GM18499 (cell line): Measurements from ENCODE around the gene PEPD.

Experiments
- ATAC-seq: cut with Tn5 transposase; IDR thresholded peaks from one replicate; pipeline ENCODE4 v1.9.1; 2021; ENCODE audit warnings: moderate number of reproducible peaks; ENCODE audit not compliant: insufficient read depth, unreplicated experiment

PEPD gene

DNA sequence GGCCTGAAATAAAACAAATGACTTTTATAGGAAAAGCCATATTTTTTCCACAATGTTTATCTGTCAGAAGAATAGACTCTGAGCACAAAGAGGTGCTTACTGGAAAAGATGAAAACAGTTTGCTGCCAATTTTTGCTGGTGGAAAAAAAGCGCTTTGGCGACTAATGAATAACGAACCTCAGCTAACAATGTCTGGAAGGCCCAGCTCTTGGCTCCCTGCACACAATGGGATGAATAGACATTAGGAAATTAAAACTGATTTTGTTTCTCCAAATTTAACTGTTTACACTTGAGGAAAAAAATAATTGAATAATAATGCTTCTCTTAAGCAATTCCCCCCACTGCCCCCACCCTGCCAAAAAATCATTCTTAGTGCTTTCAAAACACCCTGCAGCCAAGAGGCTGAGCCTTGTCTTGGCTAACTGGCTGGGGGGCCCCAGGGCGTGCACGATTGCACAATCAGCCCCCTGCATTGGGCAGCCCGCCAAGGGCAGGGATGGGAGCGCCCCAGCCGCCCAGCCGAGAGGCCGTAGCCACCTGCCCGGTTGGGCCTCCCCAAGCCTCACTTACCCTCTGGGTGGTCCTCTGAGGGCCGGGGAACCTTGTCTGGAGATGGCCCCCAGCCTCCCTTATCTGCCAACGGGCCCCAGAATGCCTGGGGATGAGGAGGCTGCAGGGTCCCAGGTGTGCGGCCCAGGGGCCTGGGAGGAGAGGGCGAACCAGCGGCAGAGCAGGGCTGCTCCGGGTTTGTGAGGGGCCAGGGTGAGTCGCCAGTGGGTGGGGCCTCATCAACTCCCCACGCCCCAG lies 131.3 kb downstream of the PEPD start:
- no peak for ATAC-seq

DNA sequence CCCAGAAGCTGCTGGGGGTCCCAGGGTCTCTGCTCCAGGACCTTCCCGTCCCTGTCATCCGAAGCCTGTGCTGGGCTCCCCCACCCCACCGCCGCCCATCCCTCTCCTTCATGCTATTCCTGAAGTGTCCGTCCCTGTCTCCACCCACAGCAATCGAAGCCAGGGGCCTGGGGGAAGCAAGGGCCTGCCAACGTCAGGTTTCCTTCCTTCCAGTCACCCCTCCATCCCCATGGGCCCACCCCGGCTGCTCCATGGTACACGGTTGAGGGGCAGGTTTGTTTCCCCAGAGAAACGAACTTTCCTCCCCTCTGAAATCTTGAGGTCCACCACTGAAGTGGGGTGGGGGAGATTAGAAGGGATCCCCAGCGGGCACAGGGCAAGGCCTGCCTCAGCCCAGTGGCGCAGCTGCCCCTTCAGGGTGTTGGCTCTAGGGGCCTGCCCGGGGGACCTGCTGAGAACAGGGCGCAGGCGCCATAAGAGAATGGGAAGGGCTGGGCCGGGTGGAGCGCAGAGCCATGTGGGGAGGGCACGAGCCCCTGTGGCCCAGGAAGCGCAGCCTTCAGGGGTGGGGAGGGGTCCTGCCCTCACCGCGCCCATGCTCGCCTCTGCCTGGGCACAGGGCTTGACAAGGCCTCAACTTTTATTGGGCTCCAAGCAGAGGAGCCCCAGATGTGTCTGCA lies 132.0 kb downstream of the PEPD start:
- no peak for ATAC-seq

DNA sequence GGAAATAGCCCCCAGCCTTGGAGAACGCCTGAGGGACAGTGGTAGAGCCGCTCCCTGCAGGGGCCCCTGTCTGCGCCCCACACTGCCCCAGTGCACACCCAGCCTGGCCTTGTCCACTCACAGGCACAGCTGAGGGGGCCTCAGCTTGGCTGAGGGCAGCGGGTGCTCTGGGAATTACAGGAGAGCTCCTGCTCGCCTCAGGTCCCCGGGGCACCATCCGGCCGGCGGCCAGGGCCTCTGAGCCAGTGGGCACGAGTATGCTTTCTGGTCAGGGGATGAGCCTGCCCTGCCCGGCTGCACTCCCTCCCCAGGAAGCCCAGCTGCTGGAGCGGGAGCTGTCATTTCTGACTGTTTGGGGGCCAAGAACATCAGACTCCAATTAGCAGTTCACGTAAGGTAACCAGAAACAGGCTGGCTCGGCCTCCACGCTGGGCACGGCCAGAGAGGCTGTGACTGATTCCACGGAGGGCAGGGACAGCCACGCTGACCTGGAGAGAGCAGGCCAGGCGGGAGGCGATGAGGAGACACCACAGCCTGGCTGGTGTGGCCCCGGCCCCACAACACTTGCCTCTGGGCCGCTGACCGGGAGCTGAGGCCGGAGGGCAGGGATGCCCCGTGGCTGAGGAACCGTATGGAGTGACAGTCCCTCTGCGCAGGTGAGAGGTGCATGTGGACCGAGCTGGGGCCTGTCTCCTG lies 132.7 kb downstream of the PEPD start:
- no peak for ATAC-seq

DNA sequence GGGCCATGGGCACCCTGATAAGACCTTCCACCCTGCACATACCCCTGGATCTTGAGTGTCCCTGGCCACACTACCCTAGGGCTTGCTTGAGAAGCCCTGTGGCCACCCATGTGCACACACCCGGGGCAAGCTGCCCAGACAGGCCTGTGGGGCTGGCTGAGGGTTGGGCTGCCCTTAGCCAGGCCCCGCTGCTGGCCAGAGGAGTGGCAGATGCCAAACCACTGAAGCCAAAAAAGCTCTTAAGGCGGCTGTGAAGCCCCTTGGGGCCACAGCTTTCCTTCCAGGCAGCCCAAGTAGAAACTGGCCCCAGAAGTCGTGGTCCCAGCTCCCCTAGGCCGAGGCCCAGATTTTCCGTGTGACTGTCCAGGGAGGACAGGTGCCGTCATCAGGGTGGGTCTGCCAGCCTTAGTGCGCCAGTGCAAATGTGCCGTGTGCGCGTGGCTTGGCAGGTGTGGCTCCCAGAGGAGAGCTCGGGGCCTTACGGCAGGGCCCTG lies 133.3 kb downstream of the PEPD start:
- no peak for ATAC-seq

DNA sequence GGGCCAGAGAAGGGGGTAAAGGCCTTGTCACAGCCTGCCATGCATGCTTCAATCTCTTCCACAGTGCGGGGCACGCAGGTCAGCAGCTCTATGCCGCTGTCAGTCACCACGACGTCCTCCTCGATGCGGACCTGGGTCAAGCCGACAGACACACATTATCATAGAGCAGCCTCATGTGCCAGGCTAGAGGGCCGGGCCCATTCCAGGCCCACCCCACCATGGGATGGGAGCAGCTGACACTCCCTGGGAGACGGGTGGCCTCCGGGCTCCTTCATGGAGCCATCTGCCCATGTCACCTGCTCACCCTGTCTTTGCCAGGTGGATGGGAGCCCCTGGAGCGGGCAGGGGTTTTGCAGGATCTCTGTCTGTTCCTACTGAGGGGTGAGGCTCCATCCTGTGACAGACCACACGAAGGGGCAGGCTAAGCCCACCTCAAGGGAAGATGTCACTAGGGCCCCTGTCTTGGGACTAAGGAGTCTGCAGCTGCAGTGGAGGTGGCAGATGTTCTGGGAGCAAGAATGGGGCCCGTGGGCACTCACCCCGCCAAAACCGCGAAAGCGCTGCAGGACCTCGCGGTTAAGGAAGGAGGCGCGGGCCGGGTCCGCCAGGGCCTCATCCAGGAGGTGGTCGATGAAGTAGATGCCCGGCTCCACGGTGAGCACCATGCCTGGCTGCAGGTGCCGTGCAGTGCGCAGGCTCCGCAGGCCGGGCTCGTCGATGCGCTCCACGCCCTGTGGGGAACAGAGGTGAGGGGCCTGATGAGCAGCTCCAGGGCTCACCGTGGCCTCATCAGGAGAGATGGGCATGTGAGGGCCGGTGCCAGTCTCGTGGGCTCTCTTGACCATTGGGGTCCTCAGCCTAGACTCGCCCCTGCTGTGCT lies 134.0 kb downstream of the PEPD start:
- no peak for ATAC-seq

DNA sequence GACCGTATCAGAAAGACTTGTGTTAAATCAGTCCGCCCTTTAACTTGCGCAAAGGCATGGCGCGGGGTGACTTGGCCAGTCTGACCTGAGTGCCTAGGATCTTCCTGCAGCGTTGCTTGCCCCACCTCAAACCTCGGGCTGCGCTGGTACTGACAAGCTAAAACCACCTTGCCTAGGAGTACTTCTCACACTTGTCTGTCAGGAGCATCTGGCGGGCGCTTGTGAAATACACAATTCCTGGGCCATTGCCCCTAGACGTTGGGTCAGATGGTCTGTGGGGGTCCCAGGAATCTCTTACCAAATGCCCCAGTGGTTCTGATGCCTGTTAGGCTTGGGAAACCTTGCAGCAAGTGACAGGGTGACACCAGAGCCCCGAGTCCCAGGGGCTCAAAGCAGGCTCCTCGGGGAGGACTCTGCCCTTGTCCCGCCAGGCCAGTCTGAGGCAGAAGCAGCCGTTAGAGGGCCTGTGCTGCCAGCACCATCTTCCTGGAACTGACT lies 135.2 kb downstream of the PEPD start:
- ATAC-seq: no peak

DNA sequence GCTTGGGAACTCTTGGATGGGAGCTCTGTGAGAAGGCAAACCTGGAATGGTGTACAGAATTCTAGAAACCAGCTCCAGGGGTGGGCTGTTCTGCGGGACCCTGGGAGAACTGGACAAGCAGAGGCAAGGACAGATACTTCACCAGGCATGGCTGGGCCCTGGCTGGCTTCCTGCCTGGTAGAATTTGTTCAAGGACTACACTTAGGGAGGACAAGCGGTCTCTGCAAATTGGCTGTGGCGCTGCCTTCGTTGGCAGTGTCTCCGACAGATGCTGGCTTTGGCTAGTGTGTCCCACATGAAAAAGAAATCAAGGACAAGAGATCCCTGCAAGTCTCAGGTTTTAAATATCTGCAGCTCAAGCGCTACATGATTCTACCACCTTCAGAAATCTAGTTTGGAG lies 135.6 kb downstream of the PEPD start:
- ATAC-seq: no peak

DNA sequence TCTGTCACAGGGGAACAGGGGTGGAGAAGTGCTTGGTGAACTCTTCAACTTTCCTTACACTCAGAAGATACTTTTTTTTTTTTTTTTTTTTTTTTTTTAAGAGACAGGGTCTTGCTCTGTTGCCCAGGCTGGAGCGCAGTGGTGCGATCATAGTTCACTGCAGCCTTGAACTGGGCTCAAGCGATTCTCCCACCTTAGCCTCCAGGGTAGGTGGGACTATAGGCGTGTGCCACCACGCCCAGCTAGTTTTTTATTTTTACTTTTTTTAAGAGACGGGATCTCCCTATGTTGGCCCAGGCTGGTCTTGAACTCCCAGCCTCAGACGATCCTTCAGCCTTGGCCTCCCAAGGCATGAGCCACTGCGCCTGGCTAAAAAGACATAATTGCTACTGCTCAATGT lies 136.6 kb downstream of the PEPD start:
- ATAC-seq: no peak

DNA sequence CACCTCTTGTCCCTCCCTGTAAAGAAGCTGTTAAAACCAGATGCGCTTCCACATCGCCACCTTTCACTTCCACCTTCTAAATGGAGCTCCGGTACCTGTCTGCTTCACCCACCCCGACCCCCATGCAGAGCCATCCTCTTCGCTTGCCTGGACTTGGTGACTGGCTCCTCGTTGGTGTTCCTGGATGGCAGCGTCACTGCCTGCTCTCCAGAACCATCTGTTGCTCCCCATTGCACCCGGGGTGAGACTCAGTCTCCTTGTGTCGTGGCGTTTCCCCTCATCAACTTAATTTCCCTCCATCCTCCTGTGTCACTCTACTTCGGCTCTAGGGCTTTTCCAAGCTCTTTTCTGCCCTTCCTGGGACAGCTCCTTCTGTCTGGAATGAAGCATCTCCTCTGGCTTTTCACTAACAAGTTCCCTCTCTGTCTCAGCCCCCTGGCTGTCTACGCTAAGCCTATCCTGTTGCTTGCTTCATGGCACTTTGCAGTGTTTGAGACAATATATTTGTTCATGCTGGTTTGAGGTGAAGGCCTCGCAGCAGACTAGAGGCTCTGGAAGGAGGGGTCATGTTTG lies 137.8 kb downstream of the PEPD start:
- ATAC-seq: no peak

DNA sequence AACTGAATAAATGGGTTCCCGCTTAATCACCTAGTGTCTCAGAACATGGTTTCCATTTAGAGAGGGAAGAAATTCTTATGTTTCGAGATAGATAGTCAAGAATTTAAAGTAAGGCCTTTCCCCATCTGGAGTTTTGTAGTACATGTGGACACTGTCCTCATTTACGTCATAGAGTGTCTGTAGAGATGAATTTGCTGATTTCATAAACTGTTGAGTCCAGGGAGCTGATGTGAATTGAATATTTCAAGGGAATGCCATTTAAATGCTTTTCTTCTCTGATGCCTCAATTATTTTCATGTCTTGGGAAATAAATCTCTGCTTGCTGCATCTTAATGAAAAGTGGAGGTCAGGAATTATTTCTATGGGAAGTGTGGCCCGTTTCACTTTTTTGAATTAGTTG lies 138.6 kb downstream of the PEPD start:
- ATAC-seq: no peak

DNA sequence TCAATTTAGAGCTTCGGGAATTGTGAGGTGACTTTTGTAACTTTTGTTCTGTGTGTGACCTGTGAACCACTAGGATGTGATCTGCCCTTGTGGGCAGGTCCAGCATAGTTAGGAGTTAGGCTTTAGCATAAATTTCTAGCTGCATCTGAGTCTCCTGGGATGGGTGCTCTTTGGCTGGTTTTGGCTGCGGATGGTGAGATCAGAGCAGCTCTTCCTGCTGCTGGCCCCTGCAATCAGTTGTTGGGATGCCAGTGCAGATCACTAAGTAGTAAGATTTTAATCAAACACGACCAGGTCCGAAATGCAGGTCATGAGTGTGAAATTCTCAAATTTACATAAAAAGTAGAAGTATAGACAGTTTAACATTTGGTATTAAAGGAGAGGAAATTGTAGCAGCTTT lies 139.6 kb downstream of the PEPD start:
- no peak for ATAC-seq

DNA sequence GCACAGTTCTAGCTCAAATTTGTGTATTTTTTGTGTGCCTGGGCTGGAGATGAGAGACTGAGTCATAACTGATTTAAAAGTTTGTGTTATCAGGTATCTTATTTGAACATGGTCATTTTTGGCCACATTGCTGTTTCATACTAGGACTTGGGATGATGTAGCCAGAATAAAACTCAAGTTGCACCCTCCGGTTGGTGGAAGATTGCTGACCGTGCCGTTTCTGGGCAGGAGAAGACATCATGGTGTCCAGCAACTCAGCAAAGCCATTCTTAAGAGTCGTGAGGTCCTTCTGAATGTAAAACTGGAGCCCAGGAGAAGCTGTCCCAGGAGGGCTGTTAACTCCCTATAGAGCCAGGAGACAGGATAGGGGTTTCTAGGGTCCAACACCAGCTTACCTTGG lies 140.5 kb downstream of the PEPD start:
- no peak for ATAC-seq

DNA sequence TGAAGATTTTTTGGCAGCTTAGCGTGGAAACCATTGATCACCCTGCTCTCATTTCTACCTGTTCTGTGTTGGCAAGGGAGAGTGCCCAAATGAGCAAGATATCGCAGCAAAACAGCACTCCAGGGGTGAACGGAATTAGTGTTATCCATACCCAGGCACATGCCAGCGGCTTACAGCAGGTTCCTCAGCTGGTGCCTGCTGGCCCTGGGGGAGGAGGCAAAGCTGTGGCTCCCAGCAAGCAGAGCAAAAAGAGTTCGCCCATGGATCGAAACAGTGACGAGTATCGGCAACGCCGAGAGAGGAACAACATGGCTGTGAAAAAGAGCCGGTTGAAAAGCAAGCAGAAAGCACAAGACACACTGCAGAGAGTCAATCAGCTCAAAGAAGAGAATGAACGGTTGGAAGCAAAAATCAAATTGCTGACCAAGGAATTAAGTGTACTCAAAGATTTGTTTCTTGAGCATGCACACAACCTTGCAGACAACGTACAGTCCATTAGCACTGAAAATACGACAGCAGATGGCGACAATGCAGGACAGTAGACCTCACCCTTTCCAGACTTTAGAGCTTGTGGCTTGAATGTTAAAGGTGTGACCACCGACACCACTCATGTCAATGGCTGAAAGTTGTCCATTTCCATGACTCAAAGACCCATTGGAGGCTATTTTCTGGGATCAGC lies 142.3 kb downstream of the PEPD start:
- ATAC-seq: no peak

DNA sequence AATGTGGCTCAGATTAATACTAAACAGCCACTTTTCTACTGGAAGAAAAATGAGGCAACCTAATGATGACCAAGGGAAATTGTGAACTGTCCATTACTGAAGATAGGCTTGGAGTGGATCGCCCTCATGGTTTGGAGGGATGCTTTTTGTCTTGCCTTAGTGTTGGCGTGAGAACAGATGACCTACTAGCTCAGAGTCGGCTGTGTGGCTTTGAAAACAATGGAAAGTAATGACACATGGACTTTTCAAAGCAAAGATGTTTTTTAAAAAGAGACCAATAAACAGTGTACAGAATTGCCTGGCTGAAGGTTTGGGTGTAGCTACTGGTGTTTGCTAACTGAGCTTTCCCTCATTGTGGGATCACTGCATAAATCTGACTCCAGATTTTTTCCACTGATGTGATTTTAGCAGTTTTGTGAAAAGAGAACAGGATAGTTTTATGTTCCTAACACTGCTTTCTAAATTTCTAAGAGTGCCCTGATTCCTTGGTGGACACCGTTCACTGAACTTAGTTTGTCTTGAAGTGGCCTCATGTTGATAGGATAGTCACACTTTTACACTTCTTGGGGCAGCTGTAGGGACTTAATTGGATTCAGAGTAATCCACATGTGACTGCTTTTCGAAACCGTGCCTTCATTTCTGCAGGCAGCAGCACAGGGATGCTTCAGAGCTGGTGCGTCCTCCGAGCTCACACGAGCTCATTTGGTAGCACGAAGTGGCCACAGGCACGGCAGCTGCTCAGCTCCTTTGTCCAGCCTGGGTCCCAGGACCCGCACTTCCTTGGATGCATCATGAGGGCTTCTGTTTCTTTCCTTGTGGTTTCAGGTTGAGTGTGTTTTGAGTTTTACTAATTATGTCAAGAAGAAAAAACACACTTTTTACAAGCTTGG lies 143.8 kb downstream of the PEPD start:
- no peak for ATAC-seq

DNA sequence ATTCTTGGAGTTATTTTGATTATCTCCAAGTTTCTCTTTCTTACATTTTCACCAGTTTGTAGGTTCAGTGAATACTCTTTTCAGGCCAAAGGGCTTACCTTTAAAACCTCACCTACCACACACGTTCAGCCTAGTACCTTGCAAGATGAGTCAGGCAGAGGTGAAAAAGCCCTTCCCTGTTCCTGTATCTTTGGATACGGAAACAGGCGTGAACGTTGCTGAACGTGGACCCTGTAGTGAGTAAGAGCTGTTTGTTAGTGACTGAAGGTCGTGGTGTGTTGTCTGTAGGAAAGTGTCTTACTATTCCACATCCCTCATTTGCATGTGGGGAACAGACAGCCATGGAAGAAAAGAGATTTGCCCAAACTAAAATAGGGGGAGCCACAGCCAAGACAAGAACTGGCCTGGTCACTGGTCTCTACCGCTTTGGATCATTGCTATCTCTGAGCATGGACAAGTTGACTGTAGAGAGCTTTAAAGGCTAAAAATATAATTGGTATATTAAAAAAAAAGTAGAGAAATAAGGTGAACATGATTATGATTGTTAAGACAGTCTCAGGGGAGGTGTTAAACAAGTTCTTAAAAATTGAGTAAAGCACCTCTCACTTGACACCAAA lies 144.5 kb downstream of the PEPD start:
- no peak for ATAC-seq

DNA sequence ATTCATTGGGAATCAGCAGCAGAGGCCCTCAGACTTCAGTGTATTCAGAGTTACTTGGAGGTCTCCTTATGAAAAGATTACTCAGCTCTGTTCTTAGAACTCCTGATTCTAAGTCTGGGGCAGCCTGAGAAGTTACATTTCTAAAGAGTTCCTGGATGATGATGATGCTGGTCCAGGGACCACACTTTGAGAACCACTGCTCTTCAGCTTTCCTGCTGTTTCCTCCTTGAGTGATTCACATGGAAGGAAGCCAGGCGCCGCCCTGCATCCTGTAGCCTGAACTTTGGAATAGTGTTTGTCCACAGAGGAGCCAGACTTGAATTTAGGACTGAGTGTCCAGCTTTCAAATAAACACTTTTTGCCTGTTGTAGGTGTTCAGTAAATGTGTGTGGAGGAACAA lies 145.2 kb downstream of the PEPD start:
- no peak for ATAC-seq

DNA sequence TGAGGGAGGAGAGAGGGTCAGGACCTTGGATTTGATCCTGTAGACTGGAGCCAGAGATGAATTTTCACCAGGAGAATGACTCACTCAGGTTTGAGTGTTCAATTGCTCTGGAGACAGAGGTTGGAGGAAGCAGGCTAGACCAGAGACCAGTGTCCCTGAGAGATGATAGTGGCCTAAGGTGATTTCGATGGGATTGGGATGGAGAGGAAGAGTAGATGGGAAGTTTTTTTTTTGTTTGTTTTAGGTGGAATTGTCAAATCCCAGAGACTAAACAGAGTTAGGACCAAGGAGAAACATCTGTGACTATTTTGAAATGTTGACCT lies 145.8 kb downstream of the PEPD start:
- no peak for ATAC-seq
